ENCODE results near the gene TTBK1. TPM values are rescaled to one million over a fixed set of nuclear protein-coding genes. Genes with fewer than 3 reads are reported as not detected.

Gene TTBK1
- total RNA-seq, 2 donors from 2014 or later: 0.26 to 0.33 TPM

DNA sequence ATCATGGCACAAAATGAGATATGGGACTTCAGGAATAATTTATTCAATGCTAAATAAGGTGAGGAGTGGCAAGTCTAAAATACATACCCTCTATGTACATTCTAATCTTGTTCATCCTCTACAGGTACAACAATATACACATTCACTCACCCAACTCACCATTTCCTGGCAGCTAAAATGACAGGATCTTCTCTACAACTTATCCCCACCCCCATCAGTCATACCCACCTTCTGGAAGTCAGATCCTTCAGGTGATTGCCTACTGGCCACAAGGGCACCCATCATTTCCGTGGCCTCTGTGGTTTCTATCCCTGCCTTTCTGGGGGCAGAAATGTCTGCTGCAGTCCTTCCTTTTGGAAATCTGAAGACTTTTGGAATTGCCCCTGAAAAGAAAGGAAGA is 88.2 kb downstream of the TTBK1 start:
- Histone ChIP-seq H3K9me3 (no peaks in the 10 kb centered on the region), H3K4me1 (peaks cover 25% of the 10 kb centered on the region), H3K27ac (no peak overlapping the region), H3K4me3 (no peak overlapping the region), H3K36me3 (replicated peaks in 1 of 2; ENCODE audit: insufficient read depth in 1 of 2, low read depth in 2 of 2) (no peaks in the 10 kb centered on the region), H3K27me3 (no peaks in the 10 kb centered on the region)
- DNase-seq (no peak), ATAC-seq (no peak)
- intact Hi-C loops (cut with DNase I): loop anchor here (10.0 kb wide), 1 partner anchor 77 kb away; no protein-coding TSS in a partner anchor
- 74 to 79% methylated on average over 1 of the region's 1 CpG for WGBS, 2 donors
- TF ChIP-seq POLR2A (IDR thresholded peaks at IDR 0.05) (no peak), CTCF (IDR thresholded peaks at IDR 0.05) (no peak)

DNA sequence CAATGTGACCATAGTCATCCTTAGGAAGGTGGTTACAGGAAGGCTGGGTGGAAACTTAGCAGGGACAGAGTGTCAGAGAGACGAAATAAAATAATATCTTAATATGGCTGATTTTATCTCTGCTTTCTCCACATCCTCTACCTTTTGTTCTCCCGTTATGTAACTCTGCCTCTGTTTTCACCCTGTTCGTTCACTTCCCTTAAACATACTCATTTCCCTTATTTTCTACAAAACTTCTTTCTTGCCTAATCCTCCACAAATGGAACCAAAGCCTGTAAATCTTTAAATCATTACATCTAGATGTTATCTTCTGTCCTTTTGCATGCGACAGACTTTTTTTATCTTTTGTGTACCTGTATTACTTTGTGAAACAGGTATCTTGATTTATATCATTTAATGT is 88.6 kb downstream of the TTBK1 start:
- TF ChIP-seq CTCF (IDR thresholded peaks at IDR 0.05) (no peak), POLR2A (IDR thresholded peaks at IDR 0.05) (no peak)
- intact Hi-C loops (cut with DNase I): loop anchor here (10.0 kb wide), 1 partner anchor 77 kb away; no protein-coding TSS in a partner anchor
- H3K36me3 ChIP-seq (replicated peaks in 1 of 2; ENCODE audit: insufficient read depth in 1 of 2, low read depth in 2 of 2): no peaks in the 10 kb centered on the region
- no peak overlapping the region for H3K4me3 ChIP-seq
- DNase-seq (no peak), ATAC-seq (no peak)
- peaks cover 25% of the 10 kb centered on the region for H3K4me1 ChIP-seq
- no peaks in the 10 kb centered on the region for H3K9me3 ChIP-seq
- H3K27ac ChIP-seq: no peak overlapping the region
- WGBS, 2 donors: 67% methylated on average over 4 of the region's 4 CpGs
- no peaks in the 10 kb centered on the region for H3K27me3 ChIP-seq

GRCh38 chr6:43334466-43335095 is 91.3 kb downstream of the TTBK1 start:
- intact Hi-C loops (cut with DNase I): loop anchor here (10.0 kb wide), 1 partner anchor 80 kb away; no protein-coding TSS in a partner anchor
- WGBS, 2 donors: 34 to 48% methylated on average over 2 of the region's 2 CpGs
- H3K27ac ChIP-seq: peak overlapping the region in 3 of 4 donors; percentile 6 to 54 (median 9)
- H3K9me3 ChIP-seq: no peaks in the 10 kb centered on the region
- H3K36me3 ChIP-seq (replicated peaks in 1 of 2; ENCODE audit: insufficient read depth in 1 of 2, low read depth in 2 of 2): peaks cover 0 to 3% of the 10 kb centered on the region in 2 donors
- DNase-seq (peak in 1 of 4 donors; percentile 13), ATAC-seq (peak; percentile 68)
- H3K27me3 ChIP-seq: no peaks in the 10 kb centered on the region
- H3K4me3 ChIP-seq: no peak overlapping the region
- TF ChIP-seq CTCF (IDR thresholded peaks at IDR 0.05): peak in 6 of 7 experiments; percentile 13 to 62 (median 52)
- no peak for TF ChIP-seq POLR2A (IDR thresholded peaks at IDR 0.05)
- peaks cover 18% of the 10 kb centered on the region for H3K4me1 ChIP-seq

GRCh38 chr6:43335469-43335868 is 92.2 kb downstream of the TTBK1 start:
- H3K36me3 ChIP-seq (replicated peaks in 1 of 2; ENCODE audit: insufficient read depth in 1 of 2, low read depth in 2 of 2): peaks cover 0 to 12% of the 10 kb centered on the region in 2 donors
- TF ChIP-seq CTCF (IDR thresholded peaks at IDR 0.05): no peak
- TF ChIP-seq POLR2A (IDR thresholded peaks at IDR 0.05): no peak
- whole genome bisulfite sequencing, 2 donors: 44 to 57% methylated on average over 3 of the region's 3 CpGs
- no peak overlapping the region for H3K4me3 ChIP-seq
- peaks cover 18% of the 10 kb centered on the region for H3K4me1 ChIP-seq
- H3K9me3 ChIP-seq: no peaks in the 10 kb centered on the region
- H3K27me3 ChIP-seq: no peaks in the 10 kb centered on the region
- DNase-seq (peak in 2 of 4 donors; percentile 23 to 53), ATAC-seq (peak; percentile 82)
- H3K27ac ChIP-seq: peak overlapping the region in 3 of 4 donors; percentile 6 to 54 (median 38)
- intact Hi-C loops (cut with DNase I): loop anchor here (10.0 kb wide), 1 partner anchor 81 kb away; no protein-coding TSS in a partner anchor

All from body of pancreas (tissue), 4 donors.